Psoas muscle (tissue), 8 donors: Measurements from ENCODE around the gene MT1X. TPM values are rescaled to one million over a fixed set of nuclear protein-coding genes. Genes with fewer than 3 reads are reported as not detected.

ENCODE experiments used
- ATAC-seq, 4 donors: fragments of 200-7000 bp; cut with Tn5 transposase; one replicate each; pipeline ENCODE4 v1.9.1; 2020; ENCODE audit warnings: moderate library complexity in 3 of 4, mild to moderate bottlenecking in 2 of 4
- DNase-seq, 2 donors: peaks; one replicate each; pipeline ENCODE4 v3.0.0-alpha.2; 2020
- H3K27ac ChIP-seq: fragments of 200-600 bp; one replicate; pipeline ENCODE4 v1.8.0; 2022
- H3K27me3 ChIP-seq, 3 donors: fragments of 200-600 bp in 1 of 3; one replicate each; pipeline versions ENCODE4 v1.6.1 to v1.8.0; 2013 to 2022; ENCODE audit warnings: low read length in 2 of 3, mild to moderate bottlenecking in 2 of 3, moderate library complexity in 1 of 3; ENCODE audit not compliant: insufficient read depth in 3 of 3
- H3K36me3 ChIP-seq, 2 donors: fragments of 200-600 bp in 1 of 2; one replicate each; pipeline versions ENCODE4 v1.6.1 to v1.8.0; 2013 to 2022; ENCODE audit warnings: low read depth in 1 of 2, mild to moderate bottlenecking in 1 of 2, moderate library complexity in 1 of 2; ENCODE audit not compliant: insufficient read depth in 1 of 2
- H3K4me1 ChIP-seq: fragments of 200-600 bp; one replicate; pipeline ENCODE4 v1.8.0; 2022
- H3K4me3 ChIP-seq: fragments of 200-600 bp; one replicate; pipeline ENCODE4 v1.8.0; 2022; ENCODE audit warnings: mild to moderate bottlenecking
- H3K9me3 ChIP-seq: fragments of 200-600 bp; one replicate; pipeline ENCODE4 v1.8.0; 2022
- WGBS, 3 donors: extraction: QIAGEN DNeasy Blood & Tissue Kit; methylation state at CpG; one replicate each; pipeline versions ENCODE4 v1.1.6 to v1.1.7; 2013; 5-methylcytosine and 5-hydroxymethylcytosine counted together
- intact Hi-C, 2 donors: fragments of 100-400 bp; cut with DNase I; formaldehyde crosslinking; loops; one replicate each; pipeline versions ENCODE4 v1.11.0 to v1.14.2; 2022
- polyA plus RNA-seq, 3 donors: library from polyadenylated mRNA; stranded (reverse); fragments of 200-250 nt; gene quantifications; one replicate each; pipeline ENCODE4 v1.2.3, GENCODE V29; 2013
- total RNA-seq, 4 donors: library from RNA; stranded (reverse); fragmentation: NEBNext Ultra II Directional in 2 of 4; extraction: Animal tissue kit (Norgen Biotek cat#: 25700) in 2 of 4; gene quantifications; one replicate each; pipeline versions ENCODE4 v1.2.1 to v1.2.4, GENCODE V29; 2021 to 2023
- TF ChIP-seq, protein P1 (sequence below): fragments of 200-600 bp; IDR thresholded peaks from one replicate; pipeline ENCODE4 v1.8.0; 2022; ENCODE audit warnings: antibody characterized with exemption
- donor health status: healthy with polysubstance abuse.
- donor health status: DM: no; HTN: no; CAD: no; lungs with moderate emphysema.
- donor health status: Bipolar disorder and iron deficiency.
- donor health status: healthy.
- donor health status: DM: yes; HTN: yes; CAD: no.
- donor health status: DM: no; HTN: no; CAD: no.
- donor health status: DM: no; HTN: no; CAD: no.
- donor health status: DM: yes; HTN: yes; CAD: no.

The MT1X gene
- total and polyA plus RNA-seq, 7 donors = 481 to 16,364 (median 4,271) TPM

DNA sequence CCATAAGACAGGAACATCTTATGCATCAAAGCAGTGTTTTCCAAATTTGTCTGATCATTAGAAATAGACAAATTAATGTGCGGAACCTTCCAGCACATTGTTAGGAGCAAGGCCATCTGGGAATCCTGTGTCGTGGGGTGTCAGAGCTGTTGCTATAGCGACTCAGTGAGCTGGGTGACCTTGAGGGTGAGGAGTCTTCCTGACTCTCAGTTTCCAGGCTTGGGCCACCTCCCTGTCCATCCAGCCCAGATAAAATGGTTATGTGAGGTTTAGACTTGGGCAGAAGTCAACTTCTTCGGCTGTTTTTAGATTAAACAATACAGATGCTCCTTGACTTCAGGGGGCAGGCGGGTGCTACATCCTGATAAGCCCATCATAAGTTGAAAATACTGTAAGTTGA is 20.6 kb downstream of the MT1X start:
- 87 to 89% (median 88%) methylated on average over 5 of the region's 5 CpGs for WGBS, 3 donors
- H3K4me1 ChIP-seq = no peaks in the 10 kb centered on the region
- no peak overlapping the region for H3K27ac ChIP-seq
- no peak for DNase-seq
- H3K9me3 ChIP-seq = no peaks in the 10 kb centered on the region
- TF ChIP-seq, protein P1, sequence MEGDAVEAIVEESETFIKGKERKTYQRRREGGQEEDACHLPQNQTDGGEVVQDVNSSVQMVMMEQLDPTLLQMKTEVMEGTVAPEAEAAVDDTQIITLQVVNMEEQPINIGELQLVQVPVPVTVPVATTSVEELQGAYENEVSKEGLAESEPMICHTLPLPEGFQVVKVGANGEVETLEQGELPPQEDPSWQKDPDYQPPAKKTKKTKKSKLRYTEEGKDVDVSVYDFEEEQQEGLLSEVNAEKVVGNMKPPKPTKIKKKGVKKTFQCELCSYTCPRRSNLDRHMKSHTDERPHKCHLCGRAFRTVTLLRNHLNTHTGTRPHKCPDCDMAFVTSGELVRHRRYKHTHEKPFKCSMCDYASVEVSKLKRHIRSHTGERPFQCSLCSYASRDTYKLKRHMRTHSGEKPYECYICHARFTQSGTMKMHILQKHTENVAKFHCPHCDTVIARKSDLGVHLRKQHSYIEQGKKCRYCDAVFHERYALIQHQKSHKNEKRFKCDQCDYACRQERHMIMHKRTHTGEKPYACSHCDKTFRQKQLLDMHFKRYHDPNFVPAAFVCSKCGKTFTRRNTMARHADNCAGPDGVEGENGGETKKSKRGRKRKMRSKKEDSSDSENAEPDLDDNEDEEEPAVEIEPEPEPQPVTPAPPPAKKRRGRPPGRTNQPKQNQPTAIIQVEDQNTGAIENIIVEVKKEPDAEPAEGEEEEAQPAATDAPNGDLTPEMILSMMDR = no peak
- intact Hi-C loops = loop anchor here (1.0 to 10.0 kb wide), 7 partner anchors 30 to 191 kb away; no protein-coding TSS in a partner anchor
- H3K36me3 ChIP-seq = no peaks in the 10 kb centered on the region
- no peaks in the 10 kb centered on the region for H3K27me3 ChIP-seq
- H3K4me3 ChIP-seq = no peak overlapping the region
- ATAC-seq = no peak

DNA sequence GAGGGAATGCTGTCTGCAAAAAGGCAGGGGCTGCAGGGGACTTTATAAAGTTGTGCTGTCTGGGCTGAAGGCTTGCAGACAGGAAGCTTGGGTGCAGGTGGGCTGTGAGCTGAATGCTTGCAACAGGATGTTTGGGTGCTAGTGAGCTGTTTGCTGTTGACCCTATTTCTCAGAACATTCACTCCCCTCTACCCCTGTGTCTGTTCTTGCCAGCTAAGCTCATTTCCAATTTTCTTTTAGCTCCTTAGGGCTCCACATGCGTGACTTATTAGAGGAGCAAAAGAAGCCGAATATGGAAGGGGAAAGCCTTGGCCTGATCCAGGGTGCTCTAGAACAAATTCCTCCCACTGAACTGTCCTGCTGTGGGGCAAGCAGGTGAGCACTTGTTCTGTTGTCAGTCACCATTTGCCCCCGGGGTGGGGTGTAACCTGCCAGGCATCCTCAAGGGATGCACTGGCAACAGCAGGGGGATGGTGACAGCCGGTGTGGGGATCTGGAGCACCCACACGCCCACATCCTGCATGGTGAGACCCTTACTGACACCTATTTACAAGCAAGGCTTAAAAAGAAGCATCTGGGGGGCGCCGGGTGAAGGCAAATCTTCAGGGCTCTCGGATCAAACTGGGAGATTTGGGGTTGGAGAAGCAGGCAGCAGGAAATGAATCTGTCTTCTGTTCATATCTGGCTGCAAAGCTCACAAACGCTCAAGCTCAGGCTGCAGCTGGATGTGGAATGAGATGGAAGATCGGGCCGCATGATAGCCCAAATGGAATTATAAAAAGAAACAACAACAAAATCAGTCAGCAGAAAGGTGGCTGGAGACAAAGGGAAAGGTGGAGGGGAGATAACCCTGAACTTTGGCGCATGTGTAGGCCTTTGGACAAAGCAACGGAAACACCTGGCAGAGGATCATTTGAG is 26.5 kb downstream of the MT1X start:
- ATAC-seq (no peak), DNase-seq (no peak)
- Histone ChIP-seq H3K9me3 (no peaks in the 10 kb centered on the region), H3K27ac (no peak overlapping the region), H3K36me3 (no peaks in the 10 kb centered on the region), H3K27me3 (no peaks in the 10 kb centered on the region), H3K4me1 (no peaks in the 10 kb centered on the region), H3K4me3 (no peak overlapping the region)
- intact Hi-C loops = loop anchor here in 1 of 2 donors (10.0 kb wide), 1 partner anchor 194 kb away; no protein-coding TSS in a partner anchor
- TF ChIP-seq, protein P1 = no peak
- 51 to 68% (median 61%) methylated on average over 13 of the region's 13 CpGs for WGBS, 3 donors

DNA sequence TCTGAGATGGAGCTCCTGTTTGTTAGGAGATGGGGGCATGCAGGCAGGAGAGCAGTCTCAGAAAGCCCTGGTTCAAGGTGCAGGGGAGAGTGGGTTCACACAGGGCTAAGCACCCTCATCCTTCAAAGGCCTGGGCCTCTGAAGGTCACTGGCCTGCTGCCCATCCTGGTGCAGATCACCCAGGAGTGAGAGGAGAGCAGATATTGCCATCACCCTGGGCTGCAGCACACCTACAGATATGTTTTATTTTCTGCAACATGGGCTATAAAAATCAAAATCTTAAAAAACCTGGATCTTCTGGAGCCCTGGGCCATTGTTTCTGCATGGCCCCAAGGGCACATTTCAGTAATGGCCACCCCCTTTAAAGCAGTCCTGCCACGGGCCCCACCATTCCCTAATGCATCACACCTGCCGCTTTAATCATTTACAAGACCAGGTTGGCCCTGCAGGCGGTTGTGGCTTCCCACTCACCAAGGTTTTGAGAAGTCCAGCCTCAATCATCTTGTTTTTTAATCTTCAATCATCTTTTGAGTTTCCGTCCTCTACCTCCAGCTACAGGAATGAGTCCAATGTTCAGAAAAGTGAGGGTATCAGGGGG is 27.3 kb downstream of the MT1X start:
- intact Hi-C loops = loop anchor here in 1 of 2 donors (10.0 kb wide), 1 partner anchor 195 kb away; no protein-coding TSS in a partner anchor
- Histone ChIP-seq H3K4me3 (no peak overlapping the region), H3K9me3 (no peaks in the 10 kb centered on the region), H3K27ac (no peak overlapping the region), H3K4me1 (no peaks in the 10 kb centered on the region), H3K36me3 (no peaks in the 10 kb centered on the region), H3K27me3 (no peaks in the 10 kb centered on the region)
- no peak for ATAC-seq
- WGBS, 3 donors = 80 to 87% (median 87%) methylated on average over 4 of the region's 4 CpGs
- TF ChIP-seq, protein P1 = no peak
- no peak for DNase-seq

DNA sequence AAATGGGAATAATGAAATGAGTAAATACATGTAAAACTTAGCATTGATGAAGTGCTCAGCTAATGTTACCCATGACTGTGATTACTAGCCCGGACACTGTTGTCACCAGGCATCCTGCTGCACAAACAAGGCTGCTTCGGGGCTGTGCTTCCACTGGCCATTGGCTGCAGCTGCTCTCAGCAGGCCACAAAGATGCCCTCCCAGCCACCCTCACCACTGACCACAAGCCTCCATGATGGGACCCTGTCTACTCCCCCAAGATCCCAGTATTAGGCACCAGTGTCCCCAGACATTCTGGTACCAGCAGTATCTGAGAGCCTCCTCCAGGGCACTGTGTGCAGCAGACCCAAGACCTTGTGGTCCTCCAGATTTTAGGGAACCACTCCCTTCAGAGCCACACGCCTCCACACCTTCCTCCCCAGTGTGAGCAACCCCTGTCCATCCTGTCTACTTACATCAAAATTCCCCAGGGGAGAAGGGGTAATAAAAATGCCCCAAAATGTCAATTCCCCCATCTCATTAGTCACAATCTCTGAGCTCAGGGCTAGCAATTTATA is 28.0 kb downstream of the MT1X start:
- H3K4me1 ChIP-seq = no peaks in the 10 kb centered on the region
- DNase-seq (no peak), ATAC-seq (no peak)
- no peak overlapping the region for H3K27ac ChIP-seq
- no peaks in the 10 kb centered on the region for H3K9me3 ChIP-seq
- 66 to 85% (median 77%) methylated on average over 3 of the region's 3 CpGs for WGBS, 3 donors
- intact Hi-C loops = no loop called here
- no peak overlapping the region for H3K4me3 ChIP-seq
- no peaks in the 10 kb centered on the region for H3K36me3 ChIP-seq
- TF ChIP-seq, protein P1 = no peak
- no peaks in the 10 kb centered on the region for H3K27me3 ChIP-seq
